ENCODE measurements around the gene FUT8.

DNA sequence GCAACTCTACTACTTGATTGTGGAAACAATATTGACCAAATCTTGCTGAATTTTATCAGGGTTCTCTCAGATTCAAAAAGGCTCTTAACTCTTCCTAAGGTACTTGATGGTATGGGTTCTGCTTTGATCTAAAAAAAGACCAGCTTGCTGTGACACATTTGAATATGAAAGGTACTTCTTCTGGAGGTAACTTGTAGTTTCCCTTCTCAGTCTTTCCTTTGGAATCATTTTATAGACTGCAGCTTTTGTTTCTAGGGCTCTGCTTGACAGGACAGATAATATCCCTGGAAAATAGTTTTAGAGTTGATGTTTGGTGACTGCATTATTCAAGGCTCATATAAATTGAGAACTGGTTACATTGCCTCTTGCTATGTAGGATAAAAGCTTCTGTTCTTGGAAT is 251.9 kb downstream of the FUT8 start:
- TF ChIP-seq, protein P1, sequence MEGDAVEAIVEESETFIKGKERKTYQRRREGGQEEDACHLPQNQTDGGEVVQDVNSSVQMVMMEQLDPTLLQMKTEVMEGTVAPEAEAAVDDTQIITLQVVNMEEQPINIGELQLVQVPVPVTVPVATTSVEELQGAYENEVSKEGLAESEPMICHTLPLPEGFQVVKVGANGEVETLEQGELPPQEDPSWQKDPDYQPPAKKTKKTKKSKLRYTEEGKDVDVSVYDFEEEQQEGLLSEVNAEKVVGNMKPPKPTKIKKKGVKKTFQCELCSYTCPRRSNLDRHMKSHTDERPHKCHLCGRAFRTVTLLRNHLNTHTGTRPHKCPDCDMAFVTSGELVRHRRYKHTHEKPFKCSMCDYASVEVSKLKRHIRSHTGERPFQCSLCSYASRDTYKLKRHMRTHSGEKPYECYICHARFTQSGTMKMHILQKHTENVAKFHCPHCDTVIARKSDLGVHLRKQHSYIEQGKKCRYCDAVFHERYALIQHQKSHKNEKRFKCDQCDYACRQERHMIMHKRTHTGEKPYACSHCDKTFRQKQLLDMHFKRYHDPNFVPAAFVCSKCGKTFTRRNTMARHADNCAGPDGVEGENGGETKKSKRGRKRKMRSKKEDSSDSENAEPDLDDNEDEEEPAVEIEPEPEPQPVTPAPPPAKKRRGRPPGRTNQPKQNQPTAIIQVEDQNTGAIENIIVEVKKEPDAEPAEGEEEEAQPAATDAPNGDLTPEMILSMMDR (IDR thresholded peaks at IDR 0.05): no peak
- TF ChIP-seq POLR2A (IDR thresholded peaks at IDR 0.05) (no peak), POLR2AphosphoS5 (IDR thresholded peaks at IDR 0.05) (no peak)

Data from suprapubic skin (tissue), 4 donors.